ENCODE data around the gene DCLK1. TPM values are rescaled to one million over a fixed set of nuclear protein-coding genes. Genes with fewer than 3 reads are reported as not detected.
"Not testable (repeated sequence)": the region's sequence is repeated elsewhere in the genome, so short reads cannot be mapped to it uniquely, and the experiment has no call there.

DCLK1 gene
- total and polyA plus RNA-seq, 4 donors, result 0.04 to 0.56 (median 0.20) TPM

- Histone ChIP-seq H3K27ac (ENCODE audit: low read depth in 1 of 2, low read length in 2 of 2) (no peak overlapping the region), H3K4me1 (ENCODE audit: control insufficient read depth in 4 of 4, insufficient read depth in 4 of 4, low read length in 3 of 4) (peaks cover 0 to 2% (median 0%) of the 10 kb centered on the region in 4 donors), H3K4me3 (ENCODE audit: low read depth in 1 of 3, low read length in 3 of 3) (no peak overlapping the region), H3K9me3 (ENCODE audit: control insufficient read depth in 4 of 4, low read length in 3 of 4) (no peaks in the 10 kb centered on the region), H3K36me3 (ENCODE audit: control insufficient read depth in 4 of 4, insufficient read depth in 3 of 4, low read depth in 1 of 4, low read length in 3 of 4) (no peaks in the 10 kb centered on the region), H3K27me3 (ENCODE audit: control insufficient read depth in 4 of 4, insufficient read depth in 4 of 4, low read length in 3 of 4) (no peaks in the 10 kb centered on the region), H3K9ac (ENCODE audit: low read depth in 1 of 2, low read length in 2 of 2) (no peak overlapping the region)
- TF ChIP-seq NR2F2 (IDR thresholded peaks at IDR 0.05) (no peak), SP1 (IDR thresholded peaks at IDR 0.05) (no peak), MAX (IDR thresholded peaks at IDR 0.05) (no peak), RXRA (IDR thresholded peaks at IDR 0.05) (no peak), REST (IDR thresholded peaks at IDR 0.05) (no peak), ATF3 (IDR thresholded peaks at IDR 0.05) (no peak), GABPA (IDR thresholded peaks at IDR 0.05 in 1 of 2, conservative IDR thresholded peaks at IDR 0.05 in 1 of 2) (no peak), CTCF (IDR thresholded peaks at IDR 0.05; ENCODE audit: low read depth, low read length, missing input control) (no peak), YY1 (IDR thresholded peaks at IDR 0.05) (no peak), ZBTB33 (IDR thresholded peaks at IDR 0.05) (no peak), JUND (IDR thresholded peaks at IDR 0.05) (no peak), HNF4G (IDR thresholded peaks at IDR 0.05) (no peak), TAF1 (conservative IDR thresholded peaks at IDR 0.05) (no peak), FOXA2 (IDR thresholded peaks at IDR 0.05) (no peak), HNF4A (conservative IDR thresholded peaks at IDR 0.05) (no peak), RAD21 (IDR thresholded peaks at IDR 0.05) (no peak), EGR1 (IDR thresholded peaks at IDR 0.05; ENCODE audit: low read depth in 2 of 2) (no peak), FOXA1 (IDR thresholded peaks at IDR 0.05) (no peak)
- 83% methylated on average over 3 of the region's 3 CpGs for WGBS
- DNase-seq (ENCODE audit: low spot score), result no peak
Observed at GRCh38 chr13:35984287-35984686, 146.9 kb downstream of the DCLK1 start.

- not testable (repeated sequence) for H3K27ac ChIP-seq (ENCODE audit: low read depth in 1 of 2, low read length in 2 of 2); DNase-seq (ENCODE audit: low spot score); H3K27me3 ChIP-seq (ENCODE audit: control insufficient read depth in 4 of 4, insufficient read depth in 4 of 4, low read length in 3 of 4); H3K9ac ChIP-seq (ENCODE audit: low read depth in 1 of 2, low read length in 2 of 2); H3K4me3 ChIP-seq (ENCODE audit: low read depth in 1 of 3, low read length in 3 of 3); H3K9me3 ChIP-seq (ENCODE audit: control insufficient read depth in 4 of 4, low read length in 3 of 4); H3K4me1 ChIP-seq (ENCODE audit: control insufficient read depth in 4 of 4, insufficient read depth in 4 of 4, low read length in 3 of 4); H3K36me3 ChIP-seq (ENCODE audit: control insufficient read depth in 4 of 4, insufficient read depth in 3 of 4, low read depth in 1 of 4, low read length in 3 of 4)
- WGBS, result 58% methylated on average over 1 of the region's 1 CpG
Observed at GRCh38 chr13:35983703-35984102, 147.5 kb downstream of the DCLK1 start.
